Mononuclear cell (primary cell): ENCODE results near the gene UNC13D. TPM values are rescaled to one million over a fixed set of nuclear protein-coding genes. Genes with fewer than 3 reads are reported as not detected.
"Not testable (repeated sequence)": the region's sequence is repeated elsewhere in the genome, so short reads cannot be mapped to it uniquely, and the experiment has no call there.

Source experiments
- H3K27me3 ChIP-seq: 2 replicates; pipeline ENCODE4 v1.6.0; 2011; ENCODE audit warnings: low read length, control low read depth; ENCODE audit not compliant: insufficient read depth
- H3K4me1 ChIP-seq: 2 replicates; pipeline ENCODE4 v1.5.1; 2011; ENCODE audit warnings: mild to moderate bottlenecking, low read length, control low read depth; ENCODE audit not compliant: insufficient read depth
- H3K4me3 ChIP-seq: 2 replicates; pipeline ENCODE4 v1.5.1; 2011; ENCODE audit warnings: mild to moderate bottlenecking, low read length, moderate library complexity
- H3K9me3 ChIP-seq: 2 replicates; pipeline ENCODE4 v1.5.1; 2011; ENCODE audit warnings: low read depth, mild to moderate bottlenecking, control low read depth, low read length
- total RNA-seq: library from RNA; depleted of rRNA; stranded (reverse); fragments of >200 nt; gene quantifications from one replicate; pipeline ENCODE4 v1.2.3, GENCODE V29; 2012

The UNC13D gene
- total RNA-seq, result 42.9 TPM

GRCh38 chr17:75843577-75844529 lies at the start of gene UNC13D:
Gene UNC13D (minus strand): TSS chr17:75844404. CDS start chr17:75844337, 67 bp downstream.
- Histone ChIP-seq H3K4me1 (peaks cover 37% of the 10 kb centered on the region), H3K4me3 (peak within 1 kb of the TSS; percentile 81)

GRCh38 chr17:75893305-75894048 lies 49.3 kb upstream of the UNC13D start:
- H3K4me3 ChIP-seq, result no peak overlapping the region
- peaks cover 20% of the 10 kb centered on the region for H3K4me1 ChIP-seq
- no peaks in the 10 kb centered on the region for H3K27me3 ChIP-seq
- H3K9me3 ChIP-seq, result no peaks in the 10 kb centered on the region

More at GRCh38 chr17:75843577-75844529, at the start of gene UNC13D:
- H3K9me3 ChIP-seq, result no peaks in the 10 kb centered on the region
- H3K27me3 ChIP-seq, result no peaks in the 10 kb centered on the region

- no peaks in the 10 kb centered on the region for H3K27me3 ChIP-seq
- no peak overlapping the region for H3K4me3 ChIP-seq
- H3K9me3 ChIP-seq, result no peaks in the 10 kb centered on the region
- H3K4me1 ChIP-seq, result peaks cover 20% of the 10 kb centered on the region
These were observed 48.5 kb upstream of the UNC13D start for GRCh38 chr17:75892556-75893224.

GRCh38 chr17:75891605-75892555 lies 47.7 kb upstream of the UNC13D start:
- no peaks in the 10 kb centered on the region for H3K9me3 ChIP-seq
- H3K4me3 ChIP-seq, result no peak overlapping the region
- H3K27me3 ChIP-seq, result no peaks in the 10 kb centered on the region
- peaks cover 14% of the 10 kb centered on the region for H3K4me1 ChIP-seq

DNA sequence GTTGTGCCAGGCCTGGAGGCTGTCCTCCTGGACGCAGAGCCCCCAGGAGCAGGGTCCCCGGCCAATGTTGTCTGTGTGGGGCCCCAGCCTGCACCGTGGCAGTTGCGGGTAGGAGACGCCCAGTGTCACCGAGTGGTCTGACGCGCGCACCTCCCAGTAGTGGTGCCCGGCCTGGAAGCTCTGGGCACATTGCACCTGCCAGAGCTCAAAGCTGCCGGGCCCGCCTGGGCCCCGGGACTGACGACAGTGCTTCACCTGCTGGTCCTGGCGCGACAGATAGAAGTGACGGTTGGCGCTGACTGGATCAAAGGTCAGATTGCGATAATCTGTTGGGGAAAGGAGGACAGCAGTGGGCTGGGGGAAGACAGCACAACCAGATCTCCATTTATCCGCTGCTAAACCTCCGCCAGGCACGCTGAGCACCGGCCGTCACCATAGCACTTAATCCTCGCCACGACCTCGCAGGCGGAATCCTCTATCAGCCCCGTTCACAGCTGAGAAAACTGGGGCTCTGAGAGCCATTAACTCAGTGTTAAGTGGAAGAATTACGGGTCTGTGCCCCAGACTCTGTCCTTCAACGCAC lies 46.9 kb upstream of the UNC13D start:
- H3K4me1 ChIP-seq, result peaks cover 14% of the 10 kb centered on the region
- H3K4me3 ChIP-seq, result no peak overlapping the region
- H3K27me3 ChIP-seq, result no peaks in the 10 kb centered on the region
- H3K9me3 ChIP-seq, result no peaks in the 10 kb centered on the region

DNA sequence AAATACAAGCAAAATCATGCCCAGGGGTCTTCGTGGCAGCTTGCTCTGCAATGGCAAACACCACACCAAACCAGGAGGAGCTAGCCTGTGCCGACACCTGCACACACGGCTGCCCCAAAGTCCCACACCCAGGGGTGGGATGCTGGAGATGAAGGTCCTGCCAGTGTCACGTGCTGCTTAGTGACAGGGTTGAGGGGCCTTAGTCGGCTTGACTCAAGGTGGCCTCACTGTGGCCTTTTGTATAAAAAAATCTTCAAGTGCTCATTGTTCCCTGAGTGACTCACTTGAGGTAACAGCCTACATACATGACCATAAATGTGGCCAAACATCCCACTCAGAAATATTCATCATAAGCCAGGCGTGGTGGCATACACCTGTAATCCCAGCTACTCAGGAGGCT lies 45.2 kb upstream of the UNC13D start:
- Histone ChIP-seq H3K4me1 (peaks cover 11% of the 10 kb centered on the region), H3K4me3 (no peak overlapping the region), H3K9me3 (no peaks in the 10 kb centered on the region), H3K27me3 (no peaks in the 10 kb centered on the region)

- Histone ChIP-seq H3K4me3 (no peak overlapping the region), H3K4me1 (peaks cover 11% of the 10 kb centered on the region), H3K27me3 (no peaks in the 10 kb centered on the region), H3K9me3 (no peaks in the 10 kb centered on the region)
These were observed 44.3 kb upstream of the UNC13D start for GRCh38 chr17:75888484-75888883.

- peaks cover 11% of the 10 kb centered on the region for H3K4me1 ChIP-seq
- not testable (repeated sequence) for H3K9me3 ChIP-seq, H3K27me3 ChIP-seq, H3K4me3 ChIP-seq
These were observed 41.7 kb upstream of the UNC13D start for GRCh38 chr17:75885860-75886259.

DNA sequence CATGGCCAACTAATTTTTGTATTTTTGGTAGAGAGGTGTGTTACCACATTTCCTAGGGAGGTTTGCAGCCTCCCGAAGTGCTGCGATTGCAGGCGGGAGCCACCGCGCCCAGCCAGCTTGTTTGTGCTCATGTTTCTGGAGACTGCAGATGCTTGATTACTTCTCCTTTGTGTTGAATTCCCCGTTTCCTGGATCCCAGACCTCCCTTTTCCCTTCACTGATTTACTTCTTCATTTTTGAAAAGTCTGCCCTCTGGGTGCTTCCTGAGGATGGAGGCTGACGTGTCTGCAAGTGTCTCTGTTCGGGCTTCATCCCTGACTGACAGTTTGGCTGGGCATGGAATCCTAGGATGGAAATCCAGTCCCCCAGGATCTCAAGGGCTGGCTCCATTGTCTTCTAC lies 41.2 kb upstream of the UNC13D start:
- H3K4me3 ChIP-seq, result no peak overlapping the region

GRCh38 chr17:75881678-75882454 lies 37.7 kb upstream of the UNC13D start:
- H3K4me3 ChIP-seq, result no peak overlapping the region
- peaks cover 11% of the 10 kb centered on the region for H3K27me3 ChIP-seq
- H3K4me1 ChIP-seq, result peaks cover 34% of the 10 kb centered on the region
- no peaks in the 10 kb centered on the region for H3K9me3 ChIP-seq

More for the DNA sequence above, 41.2 kb upstream of the UNC13D start:
- Histone ChIP-seq H3K9me3 (no peaks in the 10 kb centered on the region), H3K27me3 (no peaks in the 10 kb centered on the region), H3K4me1 (peaks cover 11% of the 10 kb centered on the region)

GRCh38 chr17:75880266-75880665 lies 36.1 kb upstream of the UNC13D start:
- peaks cover 11% of the 10 kb centered on the region for H3K27me3 ChIP-seq
- no peak overlapping the region for H3K4me3 ChIP-seq
- H3K4me1 ChIP-seq, result peaks cover 43% of the 10 kb centered on the region
- no peaks in the 10 kb centered on the region for H3K9me3 ChIP-seq

GRCh38 chr17:75878174-75878998 lies 34.2 kb upstream of the UNC13D start, which contains the start of gene TRIM47:
Gene TRIM47 (minus strand): TSS chr17:75878581. CDS start chr17:75878548, 33 bp downstream.
- H3K4me3 ChIP-seq, result peak within 1 kb of the TSS; percentile 23
- H3K4me1 ChIP-seq, result peaks cover 39% of the 10 kb centered on the region
- H3K9me3 ChIP-seq, result no peaks in the 10 kb centered on the region
- H3K27me3 ChIP-seq, result peaks cover 11% of the 10 kb centered on the region
